GM18520 (cell line): ENCODE results near the gene MPV17L.
"Not testable (repeated sequence)": the region's sequence is repeated elsewhere in the genome, so short reads cannot be mapped to it uniquely, and the experiment has no call there.

Experiments used
- ATAC-seq: cut with Tn5 transposase; IDR thresholded peaks from one replicate; pipeline ENCODE4 v1.9.1; 2021; ENCODE audit not compliant: unreplicated experiment

Gene MPV17L

GRCh38 chr16:15450624-15451023 lies 55.1 kb downstream of the MPV17L start:
- ATAC-seq, result no peak

- no peak for ATAC-seq
Observed at GRCh38 chr16:15451098-15451731, 55.7 kb downstream of the MPV17L start.

- ATAC-seq, result no peak
Observed at GRCh38 chr16:15452246-15452855, 56.8 kb downstream of the MPV17L start.

GRCh38 chr16:15453296-15453695 lies 57.7 kb downstream of the MPV17L start:
- ATAC-seq, result not testable (repeated sequence)

- not testable (repeated sequence) for ATAC-seq
Observed at GRCh38 chr16:15454933-15455332, 59.4 kb downstream of the MPV17L start.

- ATAC-seq, result no peak
Observed at GRCh38 chr16:15457400-15457799, 61.8 kb downstream of the MPV17L start.

- ATAC-seq, result no peak
Observed at GRCh38 chr16:15457958-15458357, 62.4 kb downstream of the MPV17L start.

GRCh38 chr16:15459791-15460190 lies 64.2 kb downstream of the MPV17L start:
- no peak for ATAC-seq

GRCh38 chr16:15460601-15461000 lies 65.0 kb downstream of the MPV17L start:
- no peak for ATAC-seq

- no peak for ATAC-seq
Observed at GRCh38 chr16:15461376-15461775, 65.8 kb downstream of the MPV17L start.
